Neural progenitor cell (in vitro differentiated cells): Measurements from ENCODE around the gene SLC35E2B.
"Not testable (repeated sequence)": the region's sequence is repeated elsewhere in the genome, so short reads cannot be mapped to it uniquely, and the experiment has no call there.

Experiments
- CTCF ChIP-seq: fragments of 200-600 bp; sonication (generic); IDR thresholded peaks from 2 replicates; pipeline ENCODE4 v1.5.1; 2017; ENCODE audit warnings: antibody characterized with exemption, mild to moderate bottlenecking
- EZH2 ChIP-seq: fragments of 200-600 bp; sonication (generic); IDR thresholded peaks from 2 replicates; pipeline ENCODE4 v1.6.1; 2017; ENCODE audit warnings: antibody characterized with exemption, mild to moderate bottlenecking, moderate library complexity
- EZH2phosphoT487 ChIP-seq: fragments of 200-600 bp; sonication (generic); IDR thresholded peaks from 2 replicates; pipeline ENCODE4 v1.6.1; 2017; ENCODE audit warnings: antibody characterized with exemption

GRCh38 chr1:1640711-1641461 is 51.7 kb downstream of the SLC35E2B start:
- TF ChIP-seq EZH2, CTCF, EZH2phosphoT487: not testable (repeated sequence)
